Measurements from ENCODE around the gene AFAP1. TPM values are rescaled to one million over a fixed set of nuclear protein-coding genes. Genes with fewer than 3 reads are reported as not detected.

AFAP1 gene
- total RNA-seq, 1 donor from 2014 or later = 6.7 TPM

- intact Hi-C loops (cut with micrococcal nuclease) = no loop called here
Measured at GRCh38 chr4:7710576-7711306, 228.9 kb downstream of the AFAP1 start.

- intact Hi-C loops (cut with micrococcal nuclease) = no loop called here
Measured at GRCh38 chr4:7710126-7710525, 229.5 kb downstream of the AFAP1 start.

GRCh38 chr4:7709431-7709830 lies 230.2 kb downstream of the AFAP1 start:
- intact Hi-C loops (cut with micrococcal nuclease) = no loop called here

- intact Hi-C loops (cut with micrococcal nuclease) = no loop called here
Measured at GRCh38 chr4:7708981-7709380, 230.7 kb downstream of the AFAP1 start.

Other genes starting within 250 kb of the AFAP1 start
- 0.09 and 0.43 TPM in 2 replicates for gene ABLIM2, start 219.0 kb upstream of the AFAP1 start, total RNA-seq